Measurements from ENCODE around the gene IFNA13.

GRCh38 chr9:21322911-21323461 is 44.9 kb downstream of the IFNA13 start:
- no peak for TF ChIP-seq GATA2 (IDR thresholded peaks at IDR 0.05; ENCODE audit: insufficient read depth, insufficient read length, low read depth, low read length)
- no peak for TF ChIP-seq CTCF (IDR thresholded peaks at IDR 0.05; ENCODE audit: extremely low read depth in 1 of 2, insufficient read depth in 1 of 2, low read depth in 1 of 2, low read length in 2 of 2)
- no peak for TF ChIP-seq POLR2AphosphoS5 (IDR thresholded peaks at IDR 0.05; ENCODE audit: insufficient read depth, low read depth, low read length)
- no peak for TF ChIP-seq POLR2A (IDR thresholded peaks at IDR 0.05; ENCODE audit: low read depth, low read length)
- no peak for TF ChIP-seq MAX (IDR thresholded peaks at IDR 0.05; ENCODE audit: insufficient read depth, insufficient read length)
- no peak for TF ChIP-seq MYC (IDR thresholded peaks at IDR 0.05; ENCODE audit: low read depth, low read length)
- TF ChIP-seq EZH2 (IDR thresholded peaks at IDR 0.05; ENCODE audit: borderline replicate concordance, low read depth, low read length, severe bottlenecking) = no peak
- TF ChIP-seq FOS (IDR thresholded peaks at IDR 0.05; ENCODE audit: borderline replicate concordance, insufficient read depth, low read length) = no peak
- TF ChIP-seq JUN (IDR thresholded peaks at IDR 0.05; ENCODE audit: borderline replicate concordance, insufficient read depth, insufficient read length, low read depth) = no peak
